Muscle of leg (tissue), 11 donors: ENCODE results near the gene CC2D1A. TPM values are rescaled to one million over a fixed set of nuclear protein-coding genes. Genes with fewer than 3 reads are reported as not detected.
A peak's percentile ranks its signal among the peaks of the same experiment; 100 is the strongest.

Experiments used
- DNase-seq: peaks from one replicate; pipeline ENCODE4 v3.0.0; 2013
- H3K27ac ChIP-seq: one replicate; pipeline ENCODE4 v1.5.1; 2013; ENCODE audit warnings: mild to moderate bottlenecking, low read length, control low read depth
- H3K27me3 ChIP-seq: one replicate; pipeline ENCODE4 v1.6.1; 2013; ENCODE audit warnings: low read length; ENCODE audit not compliant: control insufficient read depth, insufficient read depth
- H3K36me3 ChIP-seq: one replicate; pipeline ENCODE4 v1.6.1; 2013; ENCODE audit warnings: low read length; ENCODE audit not compliant: control insufficient read depth, insufficient read depth
- H3K4me1 ChIP-seq: one replicate; pipeline ENCODE4 v1.6.1; 2013; ENCODE audit warnings: low read length; ENCODE audit not compliant: control insufficient read depth, insufficient read depth
- H3K4me3 ChIP-seq: one replicate; pipeline ENCODE4 v1.5.1; 2013; ENCODE audit warnings: low read length, control low read depth
- H3K9me3 ChIP-seq: replicated peaks from 2 replicates; pipeline ENCODE4 v1.6.1; 2013; ENCODE audit warnings: low read depth, low read length; ENCODE audit not compliant: control insufficient read depth
- WGBS: methylation state at CpG from one replicate; pipeline ENCODE4 v1.1.5; 2013; ENCODE audit warnings: missing lambda C conversion rate; ENCODE audit not compliant: insufficient coverage; 5-methylcytosine and 5-hydroxymethylcytosine counted together
- polyA plus RNA-seq, 8 donors: library from polyadenylated mRNA; unstranded; fragments of 120-200 nt; gene quantifications; one replicate each; pipeline versions ENCODE4 v1.2.1 to v1.2.3, GENCODE V29; 2013; ENCODE audit warnings: inconsistent platforms in 1 of 8, low replicate concordance in 1 of 8; ENCODE audit not compliant: insufficient read length in 8 of 8, insufficient read depth in 1 of 8
- total RNA-seq: library from RNA; stranded (reverse); fragments of 120-200 nt; gene quantifications from one replicate; pipeline ENCODE4 v1.2.4, GENCODE V29; 2013

CC2D1A gene
- total and polyA plus RNA-seq, 9 donors: 8.7 to 18.6 (median 14.4) TPM

- peak overlapping the region; percentile 40 for H3K4me3 ChIP-seq
- H3K36me3 ChIP-seq: peaks cover 43% of the 10 kb centered on the region
- peak; percentile 68 for DNase-seq
- WGBS: 5% methylated on average over 9 of the region's 12 CpGs
- peak overlapping the region; percentile 72 for H3K27ac ChIP-seq
- H3K4me1 ChIP-seq: peaks cover 40% of the 10 kb centered on the region
- H3K27me3 ChIP-seq: no peaks in the 10 kb centered on the region
- no peaks in the 10 kb centered on the region for H3K9me3 ChIP-seq
Measured at GRCh38 chr19:13979244-13979615, 73.2 kb downstream of the CC2D1A start.

GRCh38 chr19:13979686-13980085 lies 73.7 kb downstream of the CC2D1A start:
- H3K4me3 ChIP-seq: peak overlapping the region; percentile 40
- DNase-seq: no peak
- WGBS: 67% methylated on average over 4 of the region's 12 CpGs

GRCh38 chr19:13980340-13980739 lies 74.3 kb downstream of the CC2D1A start:
- no peaks in the 10 kb centered on the region for H3K9me3 ChIP-seq
- 64% methylated on average over 11 of the region's 15 CpGs for WGBS

More at GRCh38 chr19:13979686-13980085, 73.7 kb downstream of the CC2D1A start:
- Histone ChIP-seq H3K4me1 (peaks cover 40% of the 10 kb centered on the region), H3K36me3 (peaks cover 40% of the 10 kb centered on the region), H3K27ac (peak overlapping the region; percentile 72), H3K9me3 (no peaks in the 10 kb centered on the region), H3K27me3 (no peaks in the 10 kb centered on the region)

More at GRCh38 chr19:13980340-13980739, 74.3 kb downstream of the CC2D1A start:
- Histone ChIP-seq H3K36me3 (peaks cover 40% of the 10 kb centered on the region), H3K27ac (no peak overlapping the region), H3K4me1 (peaks cover 41% of the 10 kb centered on the region), H3K4me3 (no peak overlapping the region), H3K27me3 (no peaks in the 10 kb centered on the region)
- no peak for DNase-seq

Other genes starting within 250 kb of the CC2D1A start
- 25.8 TPM for gene MRI1, start 141.7 kb upstream of the CC2D1A start, total RNA-seq
- 10 to 100 TPM; 15.6 to 27.9 (median 20.2) TPM for gene MRI1, start 141.7 kb upstream of the CC2D1A start, polyA plus RNA-seq
- 107 TPM for gene C19orf53, start 131.7 kb upstream of the CC2D1A start, total RNA-seq
- 100 to 1,000 TPM; 108 to 139 (median 120) TPM for gene C19orf53, start 131.7 kb upstream of the CC2D1A start, polyA plus RNA-seq
- 1.5 TPM for gene ZSWIM4, start 110.8 kb upstream of the CC2D1A start, total RNA-seq
- 1 to 10 TPM; 3.1 to 6.1 (median 4.5) TPM for gene ZSWIM4, start 110.8 kb upstream of the CC2D1A start, polyA plus RNA-seq
- gene NANOS3, start 29.1 kb upstream of the CC2D1A start, total RNA-seq: 2.6 TPM
- 1 to 10 TPM in 7 of 8 donors, under 1 TPM in 1; 0.71 to 3.4 (median 1.4) TPM for gene NANOS3, start 29.1 kb upstream of the CC2D1A start, polyA plus RNA-seq
- gene BRME1, start 84 bp upstream of the CC2D1A start, total RNA-seq: 2.1 TPM
- gene BRME1, start 84 bp upstream of the CC2D1A start, polyA plus RNA-seq: 1 to 10 TPM; 2.4 to 6.1 (median 4.0) TPM
- gene PODNL1, start 32.2 kb downstream of the CC2D1A start, total RNA-seq: 0.09 TPM
- gene PODNL1, start 32.2 kb downstream of the CC2D1A start, polyA plus RNA-seq: 1 to 10 TPM in 2 of 8 donors, under 1 TPM in 6; 0.63 to 1.4 (median 0.98) TPM
- 14.9 TPM for gene DCAF15, start 46.3 kb downstream of the CC2D1A start, total RNA-seq
- 10 to 100 TPM; 18.6 to 26.1 (median 21.5) TPM for gene DCAF15, start 46.3 kb downstream of the CC2D1A start, polyA plus RNA-seq
- gene RFX1, start 100.1 kb downstream of the CC2D1A start, total RNA-seq: 1.8 TPM
- gene RFX1, start 100.1 kb downstream of the CC2D1A start, polyA plus RNA-seq: 1 to 10 TPM; 6.2 to 9.5 (median 7.3) TPM
- not detected for gene RLN3, start 121.9 kb downstream of the CC2D1A start, total RNA-seq
- gene RLN3, start 121.9 kb downstream of the CC2D1A start, polyA plus RNA-seq: not detected
- 3.4 TPM for gene IL27RA, start 125.6 kb downstream of the CC2D1A start, total RNA-seq
- gene IL27RA, start 125.6 kb downstream of the CC2D1A start, polyA plus RNA-seq: 1 to 10 TPM; 1.9 to 6.1 (median 4.1) TPM
- gene PALM3, start 155.9 kb downstream of the CC2D1A start, total RNA-seq: 0.18 TPM
- gene PALM3, start 155.9 kb downstream of the CC2D1A start, polyA plus RNA-seq: 1 to 10 TPM in 5 of 8 donors, under 1 TPM in 3; 0.33 to 2.3 (median 1.2) TPM
- 0.62 TPM for gene MISP3, start 166.6 kb downstream of the CC2D1A start, total RNA-seq
- 1 to 10 TPM in 2 of 8 donors, under 1 TPM in 6; 0.65 to 1.4 (median 0.78) TPM for gene MISP3, start 166.6 kb downstream of the CC2D1A start, polyA plus RNA-seq
- gene C19orf67, start 179.6 kb downstream of the CC2D1A start, total RNA-seq: 0.18 TPM
- not detected for gene C19orf67, start 179.6 kb downstream of the CC2D1A start, polyA plus RNA-seq
- gene SAMD1, start 184.6 kb downstream of the CC2D1A start, total RNA-seq: 27.1 TPM
- gene SAMD1, start 184.6 kb downstream of the CC2D1A start, polyA plus RNA-seq: 10 to 100 TPM; 38.3 to 53.6 (median 44.8) TPM
- gene PRKACA, start 211.6 kb downstream of the CC2D1A start, total RNA-seq: 121 TPM
- gene PRKACA, start 211.6 kb downstream of the CC2D1A start, polyA plus RNA-seq: 100 to 1,000 TPM; 303 to 485 (median 426) TPM
- gene ASF1B, start 230.4 kb downstream of the CC2D1A start, total RNA-seq: 6.6 TPM
- 10 to 100 TPM in 7 of 8 donors, 1 to 10 TPM in 1; 8.2 to 15.1 (median 12.7) TPM for gene ASF1B, start 230.4 kb downstream of the CC2D1A start, polyA plus RNA-seq